Karpas-422 (cell line): ENCODE measurements around the gene DTNB. TPM values are rescaled to one million over a fixed set of nuclear protein-coding genes. Genes with fewer than 3 reads are reported as not detected.

Experiments
- DNase-seq: peaks from one replicate; pipeline ENCODE4 v3.0.0-alpha.2; 2015
- H2AFZ ChIP-seq: fragments of 200-600 bp; sonication (generic); 2 replicates; pipeline ENCODE4 v1.6.1; 2014; ENCODE audit warnings: antibody characterized with exemption, low read length, mixed read lengths
- H3K27ac ChIP-seq: fragments of 200-600 bp; sonication (generic); 2 replicates; pipeline ENCODE4 v1.5.1; 2014; ENCODE audit warnings: mild to moderate bottlenecking, low read length, moderate library complexity
- H3K27me3 ChIP-seq: fragments of 200-600 bp; sonication (generic); 2 replicates; pipeline ENCODE4 v1.6.1; 2014; ENCODE audit warnings: low read length, mixed read lengths
- H3K36me3 ChIP-seq: fragments of 200-600 bp; sonication (generic); 2 replicates; pipeline ENCODE4 v1.6.1; 2014; ENCODE audit warnings: low read length, mixed read lengths; ENCODE audit not compliant: insufficient read depth
- H3K4me1 ChIP-seq: fragments of 200-600 bp; sonication (generic); 2 replicates; pipeline ENCODE4 v1.6.1; 2014; ENCODE audit warnings: mild to moderate bottlenecking, low read length, mixed read lengths
- H3K4me2 ChIP-seq: fragments of 200-600 bp; sonication (generic); 2 replicates; pipeline ENCODE4 v1.6.1; 2014; ENCODE audit warnings: low read length, low read depth, mild to moderate bottlenecking; ENCODE audit not compliant: poor library complexity, severe bottlenecking
- H3K4me3 ChIP-seq: fragments of 200-600 bp; sonication (generic); 2 replicates; pipeline ENCODE4 v1.5.1; 2014; ENCODE audit warnings: mild to moderate bottlenecking, antibody characterized with exemption, low read length, mixed read lengths
- H3K79me2 ChIP-seq: fragments of 200-600 bp; sonication (generic); 2 replicates; pipeline ENCODE4 v1.6.1; 2014; ENCODE audit warnings: mild to moderate bottlenecking, low read length, mixed read lengths
- H3K9ac ChIP-seq: fragments of 200-600 bp; sonication (generic); 2 replicates; pipeline ENCODE4 v1.6.0; 2014; ENCODE audit warnings: low read length
- H3K9me2 ChIP-seq: fragments of 200-600 bp; sonication (generic), shearing (Covaris generic); replicated peaks from 2 replicates; pipeline ENCODE4 v1.6.0; 2014; ENCODE audit warnings: mild to moderate bottlenecking, low read length, moderate library complexity; ENCODE audit not compliant: insufficient read depth
- H3K9me3 ChIP-seq: fragments of 300-700, 200-600 bp; sonication (generic); 2 replicates; pipeline ENCODE4 v1.6.1; 2014; ENCODE audit warnings: low read length, mixed read lengths
- H4K20me1 ChIP-seq: fragments of 200-600 bp; sonication (generic); 2 replicates; pipeline ENCODE4 v1.6.1; 2014; ENCODE audit warnings: mild to moderate bottlenecking, antibody characterized with exemption, low read length, low read depth; ENCODE audit not compliant: insufficient read depth
- total RNA-seq: library from RNA; depleted of rRNA; stranded (reverse); fragments of >200 nt; shearing (Covaris generic); gene quantifications from 2 replicates; pipeline ENCODE4 v1.2.3, GENCODE V29; 2014; ENCODE audit warnings: low replicate concordance

The DTNB gene
- total RNA-seq, 1 experiment from 2014 or later: 9.1 TPM

DNA sequence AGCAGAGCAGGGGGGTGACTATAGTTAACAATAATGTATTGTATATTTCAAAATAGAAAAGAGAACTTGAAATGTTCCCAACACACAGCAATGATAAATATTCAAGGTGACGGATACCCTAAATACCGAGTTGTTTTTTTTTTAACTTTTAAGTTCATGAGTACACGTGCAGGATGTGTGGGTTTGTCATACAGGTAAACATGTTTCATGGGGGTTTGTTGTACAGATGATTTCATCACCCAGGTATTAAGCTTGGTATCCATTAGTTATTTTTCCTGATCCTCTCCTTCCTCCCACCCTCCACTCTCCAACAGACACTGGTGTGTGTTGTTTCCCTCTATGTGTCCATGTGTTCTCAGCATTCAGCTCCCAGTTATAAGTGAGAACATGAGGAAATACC lies 167.2 kb downstream of the DTNB start:
- H2AFZ ChIP-seq: no peak overlapping the region

DNA sequence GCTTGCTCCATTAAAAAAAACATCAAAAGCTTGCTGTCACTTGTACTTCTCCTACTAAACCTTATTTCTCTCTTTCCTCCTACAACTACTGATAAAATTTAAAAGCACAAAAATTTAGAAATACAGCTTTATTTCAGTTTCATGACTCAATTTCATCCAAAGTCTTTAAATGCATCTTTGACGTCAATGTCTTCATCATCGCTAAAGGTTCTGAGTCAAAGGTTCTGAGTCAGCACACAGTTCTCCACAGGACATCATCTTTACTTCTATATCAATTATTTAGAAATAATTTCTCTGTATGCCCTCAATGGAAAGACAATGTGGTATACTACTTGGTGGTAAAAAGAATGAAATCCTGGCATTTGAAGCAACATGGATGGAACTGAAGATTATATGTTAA lies 167.8 kb downstream of the DTNB start:
- H3K79me2 ChIP-seq: no peaks in the 10 kb centered on the region
- H3K9me3 ChIP-seq: no peaks in the 10 kb centered on the region
- no peak overlapping the region for H3K4me3 ChIP-seq
- no peaks in the 10 kb centered on the region for H3K4me1 ChIP-seq
- H3K9ac ChIP-seq: no peak overlapping the region
- H4K20me1 ChIP-seq: no peaks in the 10 kb centered on the region
- no peak overlapping the region for H3K27ac ChIP-seq
- no peak overlapping the region for H2AFZ ChIP-seq
- no peaks in the 10 kb centered on the region for H3K27me3 ChIP-seq
- no peaks in the 10 kb centered on the region for H3K9me2 ChIP-seq
- DNase-seq: no peak
- no peaks in the 10 kb centered on the region for H3K36me3 ChIP-seq
- no peak overlapping the region for H3K4me2 ChIP-seq

More for the DNA sequence above, 167.2 kb downstream of the DTNB start:
- Histone ChIP-seq H3K4me2 (no peak overlapping the region), H3K27me3 (no peaks in the 10 kb centered on the region), H3K9me2 (no peaks in the 10 kb centered on the region), H4K20me1 (no peaks in the 10 kb centered on the region), H3K79me2 (no peaks in the 10 kb centered on the region), H3K27ac (no peak overlapping the region), H3K9ac (no peak overlapping the region), H3K36me3 (no peaks in the 10 kb centered on the region), H3K9me3 (no peaks in the 10 kb centered on the region), H3K4me1 (no peaks in the 10 kb centered on the region), H3K4me3 (no peak overlapping the region)
- no peak for DNase-seq

DNA sequence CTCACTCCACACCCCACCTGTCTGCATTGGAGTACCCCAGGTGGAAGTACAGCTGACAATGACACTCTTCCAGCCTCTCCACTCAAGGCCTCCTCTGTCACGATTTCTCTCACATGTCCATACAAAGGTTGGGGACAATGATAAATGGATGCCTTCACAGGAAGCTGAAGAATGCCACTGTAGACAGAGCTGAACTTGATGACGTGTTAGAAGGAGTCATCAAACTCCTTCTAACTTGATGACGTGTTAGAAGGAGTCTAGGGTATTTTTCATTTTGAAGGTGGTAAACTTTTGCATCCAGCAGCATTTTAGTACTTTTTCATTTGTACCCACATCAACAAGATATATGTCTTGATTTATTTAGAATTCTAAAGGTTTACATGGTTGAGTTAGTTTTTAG lies 168.2 kb downstream of the DTNB start:
- no peaks in the 10 kb centered on the region for H3K9me2 ChIP-seq
- no peaks in the 10 kb centered on the region for H3K9me3 ChIP-seq
- no peak overlapping the region for H2AFZ ChIP-seq
- no peak overlapping the region for H3K9ac ChIP-seq
- H3K4me2 ChIP-seq: no peak overlapping the region
- H3K36me3 ChIP-seq: no peaks in the 10 kb centered on the region
- H3K27me3 ChIP-seq: no peaks in the 10 kb centered on the region
- H3K4me1 ChIP-seq: no peaks in the 10 kb centered on the region
- H4K20me1 ChIP-seq: no peaks in the 10 kb centered on the region
- no peak for DNase-seq
- no peak overlapping the region for H3K27ac ChIP-seq
- no peak overlapping the region for H3K4me3 ChIP-seq
- no peaks in the 10 kb centered on the region for H3K79me2 ChIP-seq

GRCh38 chr2:25504266-25504665 lies 169.1 kb downstream of the DTNB start:
- no peak for DNase-seq
- no peak overlapping the region for H3K4me3 ChIP-seq
- H3K9ac ChIP-seq: no peak overlapping the region
- no peaks in the 10 kb centered on the region for H3K27me3 ChIP-seq
- H4K20me1 ChIP-seq: no peaks in the 10 kb centered on the region
- H3K4me2 ChIP-seq: no peak overlapping the region
- H3K9me2 ChIP-seq: no peaks in the 10 kb centered on the region
- no peaks in the 10 kb centered on the region for H3K79me2 ChIP-seq
- H3K27ac ChIP-seq: no peak overlapping the region
- no peaks in the 10 kb centered on the region for H3K9me3 ChIP-seq
- H3K4me1 ChIP-seq: no peaks in the 10 kb centered on the region
- no peak overlapping the region for H2AFZ ChIP-seq
- no peaks in the 10 kb centered on the region for H3K36me3 ChIP-seq

DNA sequence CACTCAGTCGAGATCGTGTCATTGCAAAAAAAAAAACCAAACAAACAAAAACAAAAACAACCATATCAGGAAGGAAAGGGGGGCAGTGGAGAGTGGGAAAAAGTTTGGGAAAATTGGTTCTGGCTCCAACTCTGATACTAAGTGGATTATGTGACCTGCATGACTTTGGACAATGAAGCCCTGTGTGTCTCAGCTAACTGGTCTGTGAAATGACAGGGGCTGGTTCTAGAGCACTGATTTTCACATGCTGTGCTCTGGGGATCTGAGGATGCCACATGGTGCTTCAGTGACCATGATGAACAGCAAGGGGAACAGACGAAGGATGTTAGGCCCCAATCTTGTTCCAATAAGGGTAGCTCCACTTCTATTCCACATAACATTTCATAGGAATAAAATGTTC lies 174.2 kb downstream of the DTNB start:
- Histone ChIP-seq H3K9ac (no peak overlapping the region), H3K9me3 (no peaks in the 10 kb centered on the region), H3K9me2 (no peaks in the 10 kb centered on the region), H3K27ac (no peak overlapping the region), H2AFZ (no peak overlapping the region), H3K36me3 (no peaks in the 10 kb centered on the region), H4K20me1 (no peaks in the 10 kb centered on the region), H3K4me2 (no peak overlapping the region), H3K4me3 (no peak overlapping the region), H3K4me1 (no peaks in the 10 kb centered on the region), H3K79me2 (no peaks in the 10 kb centered on the region), H3K27me3 (no peaks in the 10 kb centered on the region)
- DNase-seq: no peak

DNA sequence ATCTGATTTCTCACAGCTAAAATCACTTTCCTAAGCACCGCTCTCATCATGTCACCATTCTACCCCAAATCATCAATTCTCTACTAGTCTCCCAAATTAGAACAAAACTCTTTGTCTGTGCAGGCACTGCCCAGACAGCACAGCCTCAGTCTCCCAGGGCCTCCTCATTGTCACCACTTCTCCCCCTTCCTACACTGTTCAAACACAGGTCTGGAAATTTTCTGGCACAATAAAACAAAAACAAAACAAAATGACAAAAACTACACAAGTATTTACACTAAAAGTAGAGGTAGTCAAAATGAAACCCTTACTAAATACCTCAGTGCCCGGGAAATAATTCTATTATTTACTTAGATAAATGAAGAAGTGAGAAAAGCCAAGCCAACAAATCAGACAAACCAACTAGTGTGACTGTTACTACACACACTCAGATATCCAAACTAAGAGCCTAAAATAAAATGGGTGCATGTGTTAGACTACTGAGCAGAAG lies 175.4 kb downstream of the DTNB start:
- Histone ChIP-seq H3K27ac (no peak overlapping the region), H4K20me1 (no peaks in the 10 kb centered on the region), H3K4me2 (no peak overlapping the region), H3K9me3 (no peaks in the 10 kb centered on the region), H3K4me3 (no peak overlapping the region), H3K4me1 (no peaks in the 10 kb centered on the region), H3K27me3 (no peaks in the 10 kb centered on the region), H2AFZ (no peak overlapping the region), H3K79me2 (no peaks in the 10 kb centered on the region), H3K9me2 (no peaks in the 10 kb centered on the region), H3K36me3 (no peaks in the 10 kb centered on the region), H3K9ac (no peak overlapping the region)
- DNase-seq: no peak

- Histone ChIP-seq H3K27ac (no peak overlapping the region), H3K36me3 (no peaks in the 10 kb centered on the region), H2AFZ (no peak overlapping the region), H3K4me3 (no peak overlapping the region), H3K9me3 (no peaks in the 10 kb centered on the region), H3K9ac (no peak overlapping the region), H3K4me2 (no peak overlapping the region), H3K9me2 (no peaks in the 10 kb centered on the region), H3K79me2 (no peaks in the 10 kb centered on the region), H3K27me3 (no peaks in the 10 kb centered on the region), H4K20me1 (no peaks in the 10 kb centered on the region), H3K4me1 (no peaks in the 10 kb centered on the region)
- no peak for DNase-seq
Observed at GRCh38 chr2:25497229-25497917, 176.0 kb downstream of the DTNB start.

- H3K9me3 ChIP-seq: no peaks in the 10 kb centered on the region
- no peak for DNase-seq
- H3K36me3 ChIP-seq: no peaks in the 10 kb centered on the region
- no peaks in the 10 kb centered on the region for H3K27me3 ChIP-seq
- no peak overlapping the region for H3K4me2 ChIP-seq
- no peaks in the 10 kb centered on the region for H4K20me1 ChIP-seq
- H3K9me2 ChIP-seq: no peaks in the 10 kb centered on the region
- H3K79me2 ChIP-seq: no peaks in the 10 kb centered on the region
- no peak overlapping the region for H2AFZ ChIP-seq
- H3K4me3 ChIP-seq: no peak overlapping the region
- H3K27ac ChIP-seq: no peak overlapping the region
- no peaks in the 10 kb centered on the region for H3K4me1 ChIP-seq
- no peak overlapping the region for H3K9ac ChIP-seq
Observed at GRCh38 chr2:25494616-25495015, 178.8 kb downstream of the DTNB start.
